Measurements from ENCODE around the gene CLBA1.

DNA sequence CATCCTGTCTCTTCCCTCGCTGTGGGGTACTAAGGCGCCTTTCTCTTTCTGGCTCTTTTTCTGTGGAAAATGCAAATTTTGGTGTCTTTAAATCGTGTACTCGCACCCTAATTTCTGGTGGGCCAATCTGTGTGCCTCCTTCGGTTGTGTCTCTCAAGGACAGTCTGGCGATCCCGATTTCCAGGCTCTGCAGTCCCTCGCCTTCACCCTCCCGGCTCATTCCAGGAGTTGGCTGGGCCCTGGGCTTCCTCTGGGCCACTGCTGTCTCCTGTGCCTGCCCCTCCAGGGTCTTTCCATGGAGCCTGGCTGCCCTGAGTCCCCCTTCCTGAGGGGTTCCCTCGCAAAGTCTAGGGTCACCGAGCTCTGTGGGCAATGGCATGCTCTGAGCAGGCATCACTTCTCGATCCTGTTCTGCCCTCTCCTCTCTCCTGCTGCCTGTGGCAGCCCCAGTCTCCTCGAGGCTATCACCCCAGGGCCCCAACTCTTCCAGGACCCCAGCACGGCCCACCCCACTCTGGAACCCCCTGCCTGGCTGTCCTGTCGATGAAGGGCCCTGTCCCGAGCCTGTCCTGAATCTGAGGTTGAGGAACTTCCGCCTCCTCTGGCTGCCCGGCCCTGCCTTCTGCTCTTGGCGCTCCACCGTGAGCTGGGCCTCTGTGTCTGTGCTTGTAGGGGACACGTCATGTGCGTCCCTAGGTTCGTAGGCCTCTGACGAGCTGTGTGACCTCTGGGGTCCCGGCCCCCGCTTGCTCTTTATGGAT, 31.5 kb upstream of the CLBA1 start:
- TF ChIP-seq CHD2 (IDR thresholded peaks at IDR 0.05; ENCODE audit: low read length, partially characterized antibody): no peak
- no peak for TF ChIP-seq TFCP2L1 (CRISPR knock-in tag; IDR thresholded peaks at IDR 0.05)
- TF ChIP-seq, protein P1, sequence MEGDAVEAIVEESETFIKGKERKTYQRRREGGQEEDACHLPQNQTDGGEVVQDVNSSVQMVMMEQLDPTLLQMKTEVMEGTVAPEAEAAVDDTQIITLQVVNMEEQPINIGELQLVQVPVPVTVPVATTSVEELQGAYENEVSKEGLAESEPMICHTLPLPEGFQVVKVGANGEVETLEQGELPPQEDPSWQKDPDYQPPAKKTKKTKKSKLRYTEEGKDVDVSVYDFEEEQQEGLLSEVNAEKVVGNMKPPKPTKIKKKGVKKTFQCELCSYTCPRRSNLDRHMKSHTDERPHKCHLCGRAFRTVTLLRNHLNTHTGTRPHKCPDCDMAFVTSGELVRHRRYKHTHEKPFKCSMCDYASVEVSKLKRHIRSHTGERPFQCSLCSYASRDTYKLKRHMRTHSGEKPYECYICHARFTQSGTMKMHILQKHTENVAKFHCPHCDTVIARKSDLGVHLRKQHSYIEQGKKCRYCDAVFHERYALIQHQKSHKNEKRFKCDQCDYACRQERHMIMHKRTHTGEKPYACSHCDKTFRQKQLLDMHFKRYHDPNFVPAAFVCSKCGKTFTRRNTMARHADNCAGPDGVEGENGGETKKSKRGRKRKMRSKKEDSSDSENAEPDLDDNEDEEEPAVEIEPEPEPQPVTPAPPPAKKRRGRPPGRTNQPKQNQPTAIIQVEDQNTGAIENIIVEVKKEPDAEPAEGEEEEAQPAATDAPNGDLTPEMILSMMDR (IDR thresholded peaks at IDR 0.05): no peak
- no peak for TF ChIP-seq MAFK (IDR thresholded peaks at IDR 0.05; ENCODE audit: partially characterized antibody)
- TF ChIP-seq, protein P2, sequence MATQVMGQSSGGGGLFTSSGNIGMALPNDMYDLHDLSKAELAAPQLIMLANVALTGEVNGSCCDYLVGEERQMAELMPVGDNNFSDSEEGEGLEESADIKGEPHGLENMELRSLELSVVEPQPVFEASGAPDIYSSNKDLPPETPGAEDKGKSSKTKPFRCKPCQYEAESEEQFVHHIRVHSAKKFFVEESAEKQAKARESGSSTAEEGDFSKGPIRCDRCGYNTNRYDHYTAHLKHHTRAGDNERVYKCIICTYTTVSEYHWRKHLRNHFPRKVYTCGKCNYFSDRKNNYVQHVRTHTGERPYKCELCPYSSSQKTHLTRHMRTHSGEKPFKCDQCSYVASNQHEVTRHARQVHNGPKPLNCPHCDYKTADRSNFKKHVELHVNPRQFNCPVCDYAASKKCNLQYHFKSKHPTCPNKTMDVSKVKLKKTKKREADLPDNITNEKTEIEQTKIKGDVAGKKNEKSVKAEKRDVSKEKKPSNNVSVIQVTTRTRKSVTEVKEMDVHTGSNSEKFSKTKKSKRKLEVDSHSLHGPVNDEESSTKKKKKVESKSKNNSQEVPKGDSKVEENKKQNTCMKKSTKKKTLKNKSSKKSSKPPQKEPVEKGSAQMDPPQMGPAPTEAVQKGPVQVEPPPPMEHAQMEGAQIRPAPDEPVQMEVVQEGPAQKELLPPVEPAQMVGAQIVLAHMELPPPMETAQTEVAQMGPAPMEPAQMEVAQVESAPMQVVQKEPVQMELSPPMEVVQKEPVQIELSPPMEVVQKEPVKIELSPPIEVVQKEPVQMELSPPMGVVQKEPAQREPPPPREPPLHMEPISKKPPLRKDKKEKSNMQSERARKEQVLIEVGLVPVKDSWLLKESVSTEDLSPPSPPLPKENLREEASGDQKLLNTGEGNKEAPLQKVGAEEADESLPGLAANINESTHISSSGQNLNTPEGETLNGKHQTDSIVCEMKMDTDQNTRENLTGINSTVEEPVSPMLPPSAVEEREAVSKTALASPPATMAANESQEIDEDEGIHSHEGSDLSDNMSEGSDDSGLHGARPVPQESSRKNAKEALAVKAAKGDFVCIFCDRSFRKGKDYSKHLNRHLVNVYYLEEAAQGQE (IDR thresholded peaks at IDR 0.05): no peak
- TF ChIP-seq JUN (IDR thresholded peaks at IDR 0.05): no peak
- TF ChIP-seq EHMT2 (IDR thresholded peaks at IDR 0.05; ENCODE audit: low read depth): no peak
- TF ChIP-seq PHF8 (IDR thresholded peaks at IDR 0.05; ENCODE audit: borderline replicate concordance, low read depth): no peak
